K562 (cell line): ENCODE results near the gene HSPE1. TPM values are rescaled to one million over a fixed set of nuclear protein-coding genes. Genes with fewer than 3 reads are reported as not detected.
A peak's percentile ranks its signal among the peaks of the same experiment; 100 is the strongest.

Source experiments
- ASH1L ChIP-seq: fragments of 450-650 bp; IDR thresholded peaks from 2 replicates; pipeline ENCODE4 v1.6.1; 2018; ENCODE audit warnings: borderline replicate concordance, mild to moderate bottlenecking, low read depth; ENCODE audit not compliant: partially characterized antibody
- ATF7 ChIP-seq: fragments of 450-650 bp; IDR thresholded peaks from 2 replicates; pipeline ENCODE4 v1.7.1; 2014; ENCODE audit warnings: mild to moderate bottlenecking, moderate library complexity
- CBFA2T3 ChIP-seq: fragments of 450-650 bp; IDR thresholded peaks from 2 replicates; pipeline ENCODE4 v1.6.1; 2017
- CREB1 ChIP-seq, 2 experiments: sonication (generic) in 1 of 2; formaldehyde crosslinking in 1 of 2; IDR thresholded peaks; 2 replicates each; pipeline versions ENCODE4 v1.6.1 to v1.8.0; 2012 to 2022; ENCODE audit warnings: inconsistent platforms in 1 of 2, mild to moderate bottlenecking in 1 of 2, missing genetic modification reagents in 1 of 2, moderate library complexity in 1 of 2
- DMBX1 ChIP-seq: fragments of 250-450 bp; sonication (Bioruptor Pico); IDR thresholded peaks from 2 replicates; pipeline ENCODE4 v1.8.0; 2022; ENCODE audit warnings: inconsistent platforms, mild to moderate bottlenecking, moderate library complexity, borderline replicate concordance
- ERF ChIP-seq: fragments of 450-650 bp; formaldehyde crosslinking; IDR thresholded peaks from 2 replicates; pipeline ENCODE4 v1.4.0; 2020; ENCODE audit warnings: mild to moderate bottlenecking, mixed read lengths
- HOMEZ ChIP-seq: fragments of 250-450 bp; sonication (Bioruptor Pico); IDR thresholded peaks from 2 replicates; pipeline ENCODE4 v1.4.0; 2020; ENCODE audit warnings: mild to moderate bottlenecking, moderate library complexity
- MAFK ChIP-seq: IDR thresholded peaks from 2 replicates; pipeline ENCODE4 v1.6.1; 2011; ENCODE audit warnings: low read length, improper control_type of control experiment
- MBD2 ChIP-seq: sonication (generic); IDR thresholded peaks from 2 replicates; pipeline ENCODE4 v1.6.1; 2016; ENCODE audit warnings: low read depth, borderline replicate concordance
- NCOA1 ChIP-seq: fragments of 450-650 bp; IDR thresholded peaks from 2 replicates; pipeline ENCODE4 v1.6.1; 2016; ENCODE audit warnings: low read depth
- NCOR1 ChIP-seq: fragments of 450-650 bp; IDR thresholded peaks from 2 replicates; pipeline ENCODE4 v1.6.1; 2016; ENCODE audit warnings: mild to moderate bottlenecking, moderate library complexity
- PML ChIP-seq: IDR thresholded peaks from 2 replicates; pipeline ENCODE4 v1.6.1; 2012; ENCODE audit warnings: low read length, inconsistent platforms
- TFE3 ChIP-seq: fragments of 450-650 bp; formaldehyde crosslinking; IDR thresholded peaks from 2 replicates; pipeline ENCODE4 v1.4.0; 2020; ENCODE audit warnings: mild to moderate bottlenecking, mixed read lengths
- XRCC4 ChIP-seq: IDR thresholded peaks from one replicate; pipeline ENCODE4 v1.6.1; 2011; ENCODE audit not compliant: insufficient read depth, insufficient read length; ENCODE audit errors: extremely low read depth
- ZSCAN32 ChIP-seq: fragments of 450-650 bp; formaldehyde crosslinking; IDR thresholded peaks from 2 replicates; pipeline ENCODE4 v1.4.0; 2020; ENCODE audit warnings: mild to moderate bottlenecking, moderate library complexity
- polyA plus RNA-seq, 8 experiments: library from polyadenylated mRNA; depleted of rRNA in 4 of 8; stranded (reverse) in 5 of 8; unstranded in 3 of 8; fragments of >200 nt; fragmentation: Nextera tagmentation in 2 of 8; fragmentation: Illumina TruSeq in 1 of 8; extraction: Ambion mirVana in 2 of 8; extraction: Trizol in 1 of 8; gene quantifications; 2 replicates each; pipeline versions ENCODE4 v1.2.1 to v1.2.3, GENCODE V29; 2011 to 2014; ENCODE audit warnings: inconsistent platforms in 1 of 8, missing spikeins in 1 of 8
- total RNA-seq, 7 experiments: library from RNA; depleted of rRNA in 6 of 7; stranded (reverse); fragments of >200 nt in 6 of 7; fragmentation: Illumina TruSeq in 2 of 7; extraction: Trizol in 2 of 7; gene quantifications; 2 replicates each; pipeline versions ENCODE4 v1.2.1 to v1.2.3, GENCODE V29; 2011 to 2021; ENCODE audit warnings: low replicate concordance in 1 of 7
- TF ChIP-seq, protein P1 (sequence below), 2 experiments: IDR thresholded peaks; 2 replicates each; pipeline ENCODE4 v1.6.1; 2011; ENCODE audit warnings: borderline replicate concordance in 1 of 2, control low read depth in 1 of 2, low read depth in 1 of 2, low read length in 1 of 2, mild to moderate bottlenecking in 1 of 2, mixed read lengths in 1 of 2, moderate library complexity in 1 of 2; ENCODE audit not compliant: insufficient read depth in 1 of 2, insufficient read length in 1 of 2, poor library complexity in 1 of 2, severe bottlenecking in 1 of 2; ENCODE audit errors: extremely low read depth in 1 of 2
- TF ChIP-seq, protein P2 (sequence below): fragments of 450-650 bp; IDR thresholded peaks from 2 replicates; pipeline ENCODE4 v1.6.1; 2014; ENCODE audit warnings: low read depth, mild to moderate bottlenecking, moderate library complexity, borderline replicate concordance
- TF ChIP-seq, protein P3 (sequence below): fragments of 250-450 bp; sonication (Bioruptor Pico); IDR thresholded peaks from 2 replicates; pipeline ENCODE4 v1.8.0; 2022; ENCODE audit warnings: inconsistent platforms

Gene HSPE1
- total and polyA plus RNA-seq, 9 of the 15 experiments (the other 6 are each of a cell fraction or from before 2014, with no cell fraction given), result 223 to 1,007 (median 612) TPM

DNA sequence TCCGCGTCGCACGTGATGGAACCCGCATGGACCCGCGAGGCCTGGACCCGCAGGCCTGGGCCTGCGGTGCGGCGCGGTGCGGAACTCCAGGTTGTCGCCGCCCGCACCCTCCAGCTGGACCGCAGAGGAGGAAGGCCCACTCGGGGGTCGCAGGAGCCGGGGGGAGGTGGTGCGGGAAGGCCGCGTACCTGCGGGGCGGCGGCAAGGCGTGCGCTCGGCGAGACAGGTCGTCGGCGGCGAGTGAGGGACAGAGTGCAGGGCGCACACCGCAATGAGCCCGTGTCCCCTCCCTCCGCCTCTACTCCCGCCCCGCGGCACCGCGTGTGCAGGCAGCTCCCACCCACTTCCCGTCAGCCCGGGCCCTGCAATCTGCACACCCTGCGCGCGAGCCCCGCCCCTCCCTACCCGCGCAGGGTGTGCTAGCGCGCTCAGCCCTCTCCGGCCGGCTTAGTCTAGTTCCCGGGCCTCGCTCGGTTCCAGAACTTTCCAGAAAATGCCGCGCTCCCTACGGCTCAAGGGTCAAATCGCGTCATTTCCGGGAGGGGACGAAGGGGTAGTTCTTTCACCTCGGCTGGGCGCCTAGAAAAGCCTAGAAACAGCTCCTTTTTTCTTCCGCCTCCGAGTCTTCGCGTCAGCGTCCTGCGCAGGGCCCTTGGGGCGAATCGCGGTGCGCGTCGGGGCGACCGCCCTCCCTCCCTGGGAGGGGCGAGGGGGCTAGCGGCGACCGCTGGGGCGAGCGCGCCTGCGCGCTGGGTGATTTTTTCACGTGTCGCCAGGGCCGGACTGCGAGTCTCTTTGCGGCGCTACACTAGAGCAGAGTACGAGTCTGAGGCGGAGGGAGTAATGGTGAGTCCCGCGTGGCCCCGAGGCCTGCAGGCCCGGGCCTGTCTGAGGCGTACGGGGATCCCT is at the start of gene HSPE1, which contains the start of gene HSPD1 (continued):
- TF ChIP-seq, protein P1, sequence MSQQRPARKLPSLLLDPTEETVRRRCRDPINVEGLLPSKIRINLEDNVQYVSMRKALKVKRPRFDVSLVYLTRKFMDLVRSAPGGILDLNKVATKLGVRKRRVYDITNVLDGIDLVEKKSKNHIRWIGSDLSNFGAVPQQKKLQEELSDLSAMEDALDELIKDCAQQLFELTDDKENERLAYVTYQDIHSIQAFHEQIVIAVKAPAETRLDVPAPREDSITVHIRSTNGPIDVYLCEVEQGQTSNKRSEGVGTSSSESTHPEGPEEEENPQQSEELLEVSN (IDR thresholded peaks at IDR 0.05; ENCODE audit: borderline replicate concordance in 1 of 2, extremely low read depth in 1 of 2, insufficient read depth in 1 of 2, insufficient read length in 1 of 2, low read depth in 1 of 2, low read length in 1 of 2, poor library complexity in 1 of 2, severe bottlenecking in 1 of 2), result peak; percentile 73 to 87
- TF ChIP-seq DMBX1 (CRISPR knock-in tag) (no peak), CBFA2T3 (peak; percentile 99), PML (peak; percentile 51; the same call in 1 of the 2 replicates), ZSCAN32 (CRISPR knock-in tag) (no peak), HOMEZ (CRISPR knock-in tag) (no peak), NCOA1 (peak; percentile 83), ERF (CRISPR knock-in tag) (no peak), CREB1 (IDR thresholded peaks at IDR 0.05) (peak; percentile 93), CREB1 (CRISPR knock-in tag; IDR thresholded peaks at IDR 0.05) (peak; percentile 87), XRCC4 (no peak), MBD2 (no peak), NCOR1 (peak; percentile 86), ATF7 (peak; percentile 91), ASH1L (no peak), TFE3 (CRISPR knock-in tag) (no peak), MAFK (no peak)
- TF ChIP-seq, protein P2, sequence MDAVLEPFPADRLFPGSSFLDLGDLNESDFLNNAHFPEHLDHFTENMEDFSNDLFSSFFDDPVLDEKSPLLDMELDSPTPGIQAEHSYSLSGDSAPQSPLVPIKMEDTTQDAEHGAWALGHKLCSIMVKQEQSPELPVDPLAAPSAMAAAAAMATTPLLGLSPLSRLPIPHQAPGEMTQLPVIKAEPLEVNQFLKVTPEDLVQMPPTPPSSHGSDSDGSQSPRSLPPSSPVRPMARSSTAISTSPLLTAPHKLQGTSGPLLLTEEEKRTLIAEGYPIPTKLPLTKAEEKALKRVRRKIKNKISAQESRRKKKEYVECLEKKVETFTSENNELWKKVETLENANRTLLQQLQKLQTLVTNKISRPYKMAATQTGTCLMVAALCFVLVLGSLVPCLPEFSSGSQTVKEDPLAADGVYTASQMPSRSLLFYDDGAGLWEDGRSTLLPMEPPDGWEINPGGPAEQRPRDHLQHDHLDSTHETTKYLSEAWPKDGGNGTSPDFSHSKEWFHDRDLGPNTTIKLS, result peak; percentile 96
- TF ChIP-seq, protein P3, sequence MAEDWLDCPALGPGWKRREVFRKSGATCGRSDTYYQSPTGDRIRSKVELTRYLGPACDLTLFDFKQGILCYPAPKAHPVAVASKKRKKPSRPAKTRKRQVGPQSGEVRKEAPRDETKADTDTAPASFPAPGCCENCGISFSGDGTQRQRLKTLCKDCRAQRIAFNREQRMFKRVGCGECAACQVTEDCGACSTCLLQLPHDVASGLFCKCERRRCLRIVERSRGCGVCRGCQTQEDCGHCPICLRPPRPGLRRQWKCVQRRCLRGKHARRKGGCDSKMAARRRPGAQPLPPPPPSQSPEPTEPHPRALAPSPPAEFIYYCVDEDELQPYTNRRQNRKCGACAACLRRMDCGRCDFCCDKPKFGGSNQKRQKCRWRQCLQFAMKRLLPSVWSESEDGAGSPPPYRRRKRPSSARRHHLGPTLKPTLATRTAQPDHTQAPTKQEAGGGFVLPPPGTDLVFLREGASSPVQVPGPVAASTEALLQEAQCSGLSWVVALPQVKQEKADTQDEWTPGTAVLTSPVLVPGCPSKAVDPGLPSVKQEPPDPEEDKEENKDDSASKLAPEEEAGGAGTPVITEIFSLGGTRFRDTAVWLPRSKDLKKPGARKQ (CRISPR knock-in tag), result no peak
